Esophagus squamous epithelium (tissue), 5 donors: ENCODE results near the gene ALS2. TPM values are rescaled to one million over a fixed set of nuclear protein-coding genes. Genes with fewer than 3 reads are reported as not detected.

Experiments used
- DNase-seq: peaks from one replicate; lab custom pipeline; 2025; lab: John Stamatoyannopoulos, UW
- H3K27ac ChIP-seq, 4 donors: fragments of 200-600 bp; sonication (generic); one replicate each; pipeline ENCODE4 v1.5.1; 2016 to 2019; ENCODE audit warnings: mild to moderate bottlenecking in 1 of 4
- H3K27me3 ChIP-seq, 4 donors: fragments of 200-600 bp; sonication (generic); 1 replicate in 3 of 4; 2 replicates in 1 of 4; pipeline versions ENCODE4 v1.5.1 to v1.6.0; 2017 to 2021; ENCODE audit warnings: antibody characterized with exemption in 1 of 4
- H3K36me3 ChIP-seq, 3 donors: fragments of 200-600 bp; sonication (generic); one replicate each; pipeline ENCODE4 v1.5.1; 2016 to 2019
- H3K4me1 ChIP-seq, 3 donors: fragments of 200-600 bp; sonication (generic); one replicate each; pipeline ENCODE4 v1.5.1; 2017 to 2019
- H3K4me3 ChIP-seq, 4 donors: fragments of 200-600 bp; sonication (generic); 1 replicate in 3 of 4; 2 replicates in 1 of 4; pipeline ENCODE4 v1.5.1; 2016 to 2019; ENCODE audit warnings: mild to moderate bottlenecking in 2 of 4, moderate library complexity in 1 of 4
- H3K9me3 ChIP-seq, 3 donors: fragments of 200-600 bp; sonication (generic); one replicate each; pipeline ENCODE4 v1.5.1; 2016 to 2019
- POLR2A ChIP-seq, 4 donors: fragments of 450-650 bp; IDR thresholded peaks; one replicate each; pipeline ENCODE4 v1.6.1; 2017; ENCODE audit warnings: antibody characterized with exemption in 4 of 4, mild to moderate bottlenecking in 4 of 4, moderate library complexity in 3 of 4
- WGBS, 2 donors: methylation state at CpG; one replicate each; pipeline ENCODE4 v1.1.5; 2018; 5-methylcytosine and 5-hydroxymethylcytosine counted together
- intact Hi-C: fragments of 100-400 bp; cut with DNase I; formaldehyde crosslinking; loops from one replicate; pipeline ENCODE4 v1.15.0; 2022
- total RNA-seq, 4 donors: library from RNA; depleted of rRNA; stranded (reverse); fragments of >200 nt; gene quantifications; one replicate each; pipeline ENCODE4 v1.1.0, GENCODE V29; 2016
- TF ChIP-seq, protein P1 (sequence below), 6 experiments: fragments of 450-650 bp in 4 of 6; fragments of 200-600 bp in 2 of 6; sonication (generic) in 2 of 6; IDR thresholded peaks; one replicate each; pipeline ENCODE4 v1.5.1; 2016 to 2019; ENCODE audit warnings: antibody characterized with exemption in 6 of 6, mild to moderate bottlenecking in 4 of 6, moderate library complexity in 4 of 6
- donor health status: DM: yes; HTN: yes; CAD: no.

ALS2 gene
- total RNA-seq, 4 donors from 2014 or later: 7.0 to 15.1 (median 8.5) TPM

DNA sequence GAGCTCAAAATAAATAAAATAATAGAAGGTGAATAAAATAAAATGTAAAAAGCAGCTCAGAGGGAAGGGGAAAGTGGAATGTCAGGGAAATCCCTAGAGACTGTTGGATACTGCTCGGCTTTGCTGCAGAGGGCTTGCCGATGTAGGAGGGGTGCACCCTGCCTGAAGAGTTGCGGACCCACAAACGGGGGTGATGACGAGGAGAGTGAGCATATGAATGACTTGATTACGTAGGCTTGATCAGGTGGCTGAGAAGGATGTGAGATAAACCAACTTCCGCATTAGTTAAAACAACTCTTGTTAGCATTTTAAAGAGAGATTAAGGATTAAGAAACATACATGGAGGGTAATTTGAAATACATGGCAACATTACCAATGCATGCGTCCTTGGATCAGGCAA, 116.4 kb downstream of the ALS2 start:
- Histone ChIP-seq H3K36me3 (no peaks in the 10 kb centered on the region), H3K27me3 (no peaks in the 10 kb centered on the region), H3K27ac (no peak overlapping the region), H3K9me3 (no peaks in the 10 kb centered on the region), H3K4me3 (no peak overlapping the region), H3K4me1 (peaks cover 0 to 7% (median 0%) of the 10 kb centered on the region in 3 donors)
- intact Hi-C loops: no loop called here
- no peak for DNase-seq
- WGBS, 2 donors: 76 to 77% methylated on average over 8 of the region's 8 CpGs
- TF ChIP-seq POLR2A (IDR thresholded peaks at IDR 0.05): no peak
- TF ChIP-seq, protein P1, sequence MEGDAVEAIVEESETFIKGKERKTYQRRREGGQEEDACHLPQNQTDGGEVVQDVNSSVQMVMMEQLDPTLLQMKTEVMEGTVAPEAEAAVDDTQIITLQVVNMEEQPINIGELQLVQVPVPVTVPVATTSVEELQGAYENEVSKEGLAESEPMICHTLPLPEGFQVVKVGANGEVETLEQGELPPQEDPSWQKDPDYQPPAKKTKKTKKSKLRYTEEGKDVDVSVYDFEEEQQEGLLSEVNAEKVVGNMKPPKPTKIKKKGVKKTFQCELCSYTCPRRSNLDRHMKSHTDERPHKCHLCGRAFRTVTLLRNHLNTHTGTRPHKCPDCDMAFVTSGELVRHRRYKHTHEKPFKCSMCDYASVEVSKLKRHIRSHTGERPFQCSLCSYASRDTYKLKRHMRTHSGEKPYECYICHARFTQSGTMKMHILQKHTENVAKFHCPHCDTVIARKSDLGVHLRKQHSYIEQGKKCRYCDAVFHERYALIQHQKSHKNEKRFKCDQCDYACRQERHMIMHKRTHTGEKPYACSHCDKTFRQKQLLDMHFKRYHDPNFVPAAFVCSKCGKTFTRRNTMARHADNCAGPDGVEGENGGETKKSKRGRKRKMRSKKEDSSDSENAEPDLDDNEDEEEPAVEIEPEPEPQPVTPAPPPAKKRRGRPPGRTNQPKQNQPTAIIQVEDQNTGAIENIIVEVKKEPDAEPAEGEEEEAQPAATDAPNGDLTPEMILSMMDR (IDR thresholded peaks at IDR 0.05): no peak

DNA sequence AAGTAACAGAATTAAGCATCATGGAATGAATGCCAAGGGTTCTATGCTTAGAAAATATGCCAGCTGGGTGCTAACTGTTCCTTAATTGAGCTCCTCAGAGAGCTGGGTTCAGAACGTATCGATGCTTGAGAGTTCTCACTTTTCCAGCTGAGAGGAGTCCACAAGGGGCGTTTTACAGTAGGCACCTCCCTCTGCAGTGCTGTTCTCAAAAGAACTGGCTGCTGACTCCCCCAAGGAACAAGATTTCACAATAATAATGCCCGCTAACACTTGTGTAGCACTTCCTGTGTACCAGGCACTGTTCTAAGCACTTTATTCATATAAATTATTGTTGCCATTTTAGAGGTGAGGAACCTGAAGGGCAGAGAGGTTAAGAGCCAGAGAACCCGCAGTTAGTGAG, 119.4 kb downstream of the ALS2 start:
- Histone ChIP-seq H3K27me3 (no peaks in the 10 kb centered on the region), H3K27ac (no peak overlapping the region), H3K4me3 (no peak overlapping the region), H3K4me1 (peaks cover 0 to 7% (median 0%) of the 10 kb centered on the region in 3 donors), H3K36me3 (no peaks in the 10 kb centered on the region), H3K9me3 (no peaks in the 10 kb centered on the region)
- no peak for DNase-seq
- WGBS, 2 donors: 69 to 72% methylated on average over 2 to 5 of the region's 5 CpGs
- intact Hi-C loops: no loop called here
- TF ChIP-seq, protein P1 (IDR thresholded peaks at IDR 0.05): no peak
- no peak for TF ChIP-seq POLR2A (IDR thresholded peaks at IDR 0.05)

DNA sequence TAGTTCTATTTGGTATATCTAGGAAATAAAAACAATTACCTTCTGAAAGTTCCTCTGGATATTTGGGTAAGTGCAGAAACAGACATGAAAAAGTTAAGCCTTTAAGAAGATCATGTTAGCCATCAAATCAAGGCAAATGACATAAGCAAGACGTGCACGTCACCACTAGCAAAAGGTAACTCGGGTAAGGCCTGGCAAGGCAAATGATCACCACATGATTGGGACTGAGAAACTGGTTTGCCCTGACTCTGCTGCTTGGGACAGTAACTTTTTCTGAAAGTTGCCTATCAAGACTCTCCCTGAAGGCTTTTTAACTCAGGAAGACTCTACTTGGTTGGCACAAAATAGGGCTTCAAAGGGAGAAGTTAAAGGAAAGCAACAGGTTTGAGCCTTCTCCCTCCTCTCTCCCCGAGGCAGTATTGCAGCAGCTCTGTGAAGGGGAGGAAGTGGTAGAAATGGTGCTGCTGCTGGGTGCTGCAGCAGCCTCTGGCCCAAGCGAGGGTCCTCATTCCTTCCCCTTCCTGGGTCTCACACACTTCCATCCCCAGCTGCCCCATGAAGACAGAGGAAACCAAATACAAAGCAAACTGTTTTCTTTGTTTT, 120.3 kb downstream of the ALS2 start:
- TF ChIP-seq POLR2A (IDR thresholded peaks at IDR 0.05): no peak
- TF ChIP-seq, protein P1 (IDR thresholded peaks at IDR 0.05): no peak
- no peak overlapping the region for H3K27ac ChIP-seq
- no peak overlapping the region for H3K4me3 ChIP-seq
- peaks cover 0 to 7% (median 0%) of the 10 kb centered on the region in 3 donors for H3K4me1 ChIP-seq
- WGBS, 2 donors: 27 to 50% methylated on average over 5 of the region's 5 CpGs
- DNase-seq: no peak
- H3K27me3 ChIP-seq: no peaks in the 10 kb centered on the region
- H3K9me3 ChIP-seq: no peaks in the 10 kb centered on the region
- intact Hi-C loops: no loop called here
- no peaks in the 10 kb centered on the region for H3K36me3 ChIP-seq

DNA sequence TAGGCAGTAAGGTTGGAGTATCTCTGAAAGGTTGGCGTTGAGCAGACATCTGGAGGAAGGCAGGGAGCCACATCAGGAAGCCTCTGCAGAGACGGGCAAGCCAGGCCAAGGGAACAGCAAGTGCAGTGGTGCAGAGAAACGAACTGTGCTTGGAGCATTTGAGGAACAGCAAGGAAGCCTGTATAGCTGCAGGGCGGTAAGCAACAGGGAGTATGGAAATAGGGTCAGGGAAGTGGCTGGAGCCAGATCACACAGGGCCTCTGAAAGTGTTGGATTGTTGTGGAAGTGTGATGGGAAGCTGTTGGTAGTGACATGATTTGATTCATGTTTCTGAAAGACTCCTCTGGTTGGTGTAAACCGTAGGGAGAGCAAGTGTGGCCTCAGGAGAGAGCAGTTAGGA, 124.0 kb downstream of the ALS2 start:
- Histone ChIP-seq H3K27ac (no peak overlapping the region), H3K36me3 (no peaks in the 10 kb centered on the region), H3K9me3 (no peaks in the 10 kb centered on the region), H3K27me3 (no peaks in the 10 kb centered on the region), H3K4me3 (no peak overlapping the region), H3K4me1 (peaks cover 2 to 13% (median 4%) of the 10 kb centered on the region in 3 donors)
- TF ChIP-seq POLR2A (IDR thresholded peaks at IDR 0.05): no peak
- TF ChIP-seq, protein P1 (IDR thresholded peaks at IDR 0.05): no peak
- DNase-seq: no peak
- 71 to 76% methylated on average over 5 of the region's 5 CpGs for WGBS, 2 donors
- intact Hi-C loops: no loop called here

DNA sequence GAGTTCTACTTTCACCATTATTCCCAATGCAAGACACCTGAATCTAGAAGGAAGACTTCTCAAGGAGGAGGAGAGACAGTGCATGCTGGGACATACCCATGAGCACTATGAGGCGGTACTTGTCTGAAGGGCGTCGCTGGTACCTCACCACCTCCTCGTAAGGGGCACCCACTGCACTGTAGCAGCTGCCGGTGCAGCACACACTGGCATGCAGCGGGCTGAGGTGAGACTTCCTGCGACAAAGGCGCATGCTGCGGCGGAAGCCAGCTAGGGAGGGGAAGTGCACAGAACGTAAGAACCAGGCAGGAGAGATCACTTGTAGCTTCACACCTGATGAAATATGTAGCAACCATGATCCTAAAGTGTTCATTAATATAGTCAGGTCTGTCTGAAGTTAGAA, 124.6 kb downstream of the ALS2 start:
- Histone ChIP-seq H3K4me1 (peaks cover 2 to 13% (median 4%) of the 10 kb centered on the region in 3 donors), H3K27ac (no peak overlapping the region), H3K27me3 (no peaks in the 10 kb centered on the region), H3K36me3 (no peaks in the 10 kb centered on the region), H3K9me3 (no peaks in the 10 kb centered on the region), H3K4me3 (no peak overlapping the region)
- intact Hi-C loops: no loop called here
- no peak for DNase-seq
- 93 to 94% methylated on average over 5 to 11 of the region's 11 CpGs for WGBS, 2 donors
- TF ChIP-seq, protein P1 (IDR thresholded peaks at IDR 0.05): no peak
- no peak for TF ChIP-seq POLR2A (IDR thresholded peaks at IDR 0.05)
